Epithelial cell of esophagus (primary cell): ENCODE measurements around the gene ETAA1.

ENCODE experiments used
- DNase-seq: peaks from one replicate; pipeline ENCODE4 v3.0.0; 2010; ENCODE audit warnings: low read depth
- H3K4me3 ChIP-seq: 2 replicates; pipeline ENCODE4 v1.5.1; 2011; ENCODE audit warnings: mild to moderate bottlenecking, low read length, control low read depth
- TF ChIP-seq, protein P1 (sequence below): IDR thresholded peaks from 2 replicates; pipeline ENCODE4 v1.5.1; 2011; ENCODE audit warnings: low read depth, mild to moderate bottlenecking, low read length, control low read depth, inconsistent platforms; ENCODE audit not compliant: insufficient read depth; ENCODE audit errors: missing control alignments

Gene ETAA1

DNA sequence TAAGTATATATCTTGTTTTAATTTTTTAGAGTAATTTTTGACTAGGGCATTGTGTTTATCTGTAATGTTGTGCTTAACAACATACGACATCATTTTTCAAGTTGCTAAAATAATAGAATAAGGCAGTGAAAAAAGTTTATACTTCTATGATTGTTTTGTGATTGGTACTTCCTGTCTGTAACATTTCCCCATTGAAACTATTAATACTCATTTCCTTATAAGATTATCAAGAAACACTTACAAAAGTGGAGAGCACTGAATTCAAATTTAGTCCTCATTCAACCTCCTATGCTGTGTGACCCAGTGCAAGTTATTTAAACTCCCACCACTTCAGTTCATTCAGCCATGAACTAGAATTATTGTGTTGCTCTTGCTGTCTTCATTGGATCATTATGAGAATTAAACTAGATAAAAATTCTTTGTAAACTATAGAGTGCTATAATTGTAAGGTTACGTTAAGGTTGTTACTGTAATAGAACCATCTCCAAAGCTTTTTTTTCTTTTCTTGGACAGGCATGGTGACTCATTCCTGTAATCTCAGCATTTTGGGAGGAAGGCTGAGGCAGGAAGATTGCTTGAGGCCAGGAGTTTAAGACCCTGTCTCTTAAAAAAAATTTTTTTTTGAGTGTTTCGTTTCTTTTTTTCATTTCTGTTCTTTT, 2.8 kb downstream of the ETAA1 start:
- no peak overlapping the region for H3K4me3 ChIP-seq

DNA sequence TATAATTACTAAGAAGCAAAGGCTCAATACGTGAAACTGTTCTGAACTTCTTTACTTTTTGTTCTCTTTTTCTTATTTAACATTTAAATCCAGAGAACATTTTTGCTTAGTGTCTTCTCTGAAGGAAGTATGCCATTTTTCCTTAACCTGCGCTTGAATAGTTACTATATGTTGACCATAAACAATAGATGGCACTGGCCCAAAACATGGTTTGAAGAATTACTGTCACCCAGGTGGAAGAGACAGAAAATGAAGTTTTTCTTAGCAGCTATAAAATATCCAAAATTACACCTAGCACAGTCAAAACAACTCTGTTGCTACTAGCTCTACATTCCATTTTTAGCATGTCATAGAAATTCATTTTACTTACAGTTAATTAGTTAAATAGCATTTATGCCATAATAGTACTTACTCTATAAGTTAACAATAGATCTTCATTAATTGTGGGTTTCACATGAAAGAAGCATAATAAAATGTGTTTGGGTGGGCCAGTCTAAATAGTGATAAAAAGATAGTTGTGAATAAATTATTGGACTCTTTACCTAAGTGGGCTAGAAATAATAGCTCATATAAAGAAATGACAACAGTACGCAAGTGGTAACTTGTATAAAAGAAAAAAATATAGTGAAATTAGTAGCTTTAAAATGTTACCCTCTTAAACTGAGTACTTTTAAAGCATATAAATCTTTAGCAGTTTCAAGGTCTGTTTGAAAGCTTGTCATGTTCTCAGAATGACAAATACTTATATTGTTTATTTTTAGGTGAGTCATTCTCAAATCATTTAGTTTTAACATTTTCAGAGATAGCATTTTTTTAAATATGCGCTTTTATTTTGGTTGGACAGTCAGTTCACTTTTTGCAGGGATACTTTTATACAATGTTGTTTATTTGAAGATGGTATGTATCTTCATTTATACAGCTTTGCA, 3.7 kb downstream of the ETAA1 start:
- TF ChIP-seq, protein P1, sequence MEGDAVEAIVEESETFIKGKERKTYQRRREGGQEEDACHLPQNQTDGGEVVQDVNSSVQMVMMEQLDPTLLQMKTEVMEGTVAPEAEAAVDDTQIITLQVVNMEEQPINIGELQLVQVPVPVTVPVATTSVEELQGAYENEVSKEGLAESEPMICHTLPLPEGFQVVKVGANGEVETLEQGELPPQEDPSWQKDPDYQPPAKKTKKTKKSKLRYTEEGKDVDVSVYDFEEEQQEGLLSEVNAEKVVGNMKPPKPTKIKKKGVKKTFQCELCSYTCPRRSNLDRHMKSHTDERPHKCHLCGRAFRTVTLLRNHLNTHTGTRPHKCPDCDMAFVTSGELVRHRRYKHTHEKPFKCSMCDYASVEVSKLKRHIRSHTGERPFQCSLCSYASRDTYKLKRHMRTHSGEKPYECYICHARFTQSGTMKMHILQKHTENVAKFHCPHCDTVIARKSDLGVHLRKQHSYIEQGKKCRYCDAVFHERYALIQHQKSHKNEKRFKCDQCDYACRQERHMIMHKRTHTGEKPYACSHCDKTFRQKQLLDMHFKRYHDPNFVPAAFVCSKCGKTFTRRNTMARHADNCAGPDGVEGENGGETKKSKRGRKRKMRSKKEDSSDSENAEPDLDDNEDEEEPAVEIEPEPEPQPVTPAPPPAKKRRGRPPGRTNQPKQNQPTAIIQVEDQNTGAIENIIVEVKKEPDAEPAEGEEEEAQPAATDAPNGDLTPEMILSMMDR, result no peak
- H3K4me3 ChIP-seq, result no peak overlapping the region
- DNase-seq, result peak; percentile 16

More for the DNA sequence above, 2.8 kb downstream of the ETAA1 start:
- TF ChIP-seq, protein P1, result no peak
- peak; percentile 58 for DNase-seq

DNA sequence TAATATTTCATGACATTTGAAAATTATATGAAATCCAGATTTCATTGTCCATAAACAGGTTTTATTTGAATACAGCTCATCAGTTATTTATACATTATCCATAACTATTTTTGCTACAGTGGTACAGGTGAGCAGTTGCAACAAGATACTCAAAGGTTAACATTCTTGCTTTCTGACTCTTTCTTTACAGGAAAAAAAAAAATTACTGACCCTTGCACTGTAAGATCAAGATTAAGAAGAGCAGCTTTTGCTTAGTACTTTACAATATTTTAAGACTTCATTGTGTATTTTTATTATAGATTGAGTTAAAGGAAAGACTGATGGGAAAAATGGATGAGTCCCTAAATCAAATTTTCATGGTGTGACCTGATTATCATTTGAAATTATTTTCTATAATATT, 11.2 kb downstream of the ETAA1 start:
- TF ChIP-seq, protein P1, result no peak
- H3K4me3 ChIP-seq, result no peak overlapping the region
- no peak for DNase-seq

DNA sequence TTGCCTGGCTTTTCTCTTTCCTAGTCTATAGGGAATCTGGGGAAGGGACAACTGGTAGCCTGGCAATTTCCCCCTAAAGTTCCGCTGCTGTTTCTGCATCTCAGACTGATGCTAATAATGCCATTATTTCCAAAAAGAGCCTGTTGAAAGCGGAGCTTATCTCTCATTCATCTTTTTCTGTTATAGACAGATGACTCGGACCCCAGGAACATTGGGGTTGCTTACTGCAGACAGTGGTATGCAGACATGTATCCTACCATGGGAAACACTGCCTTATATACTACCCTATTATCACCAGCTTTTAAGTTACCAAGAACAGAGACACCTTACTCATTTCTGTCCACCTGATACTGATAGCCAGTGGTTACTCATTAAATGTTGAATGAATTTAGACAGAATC, 15.3 kb downstream of the ETAA1 start:
- DNase-seq, result no peak
- no peak overlapping the region for H3K4me3 ChIP-seq
- TF ChIP-seq, protein P1, result no peak

DNA sequence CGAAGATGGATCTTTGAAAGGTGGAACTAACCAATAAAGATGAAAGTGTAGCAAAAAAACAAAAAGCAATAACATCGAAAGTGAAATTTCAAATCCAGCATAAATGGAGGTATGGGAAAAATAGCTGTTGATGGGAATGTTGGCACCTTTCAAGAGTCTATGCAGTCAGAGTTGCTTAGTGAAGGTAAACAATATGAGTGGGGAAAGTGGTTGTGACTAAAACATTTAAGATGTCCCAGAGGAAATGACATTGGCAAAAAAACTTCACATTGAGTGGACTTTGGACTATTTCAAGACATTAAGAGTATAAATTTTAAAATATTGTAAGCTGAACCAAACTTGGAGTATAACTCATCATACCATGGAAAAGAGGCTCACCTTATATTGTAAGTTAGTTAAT, 17.7 kb downstream of the ETAA1 start:
- H3K4me3 ChIP-seq, result no peak overlapping the region
- DNase-seq, result no peak
- TF ChIP-seq, protein P1, result no peak

DNA sequence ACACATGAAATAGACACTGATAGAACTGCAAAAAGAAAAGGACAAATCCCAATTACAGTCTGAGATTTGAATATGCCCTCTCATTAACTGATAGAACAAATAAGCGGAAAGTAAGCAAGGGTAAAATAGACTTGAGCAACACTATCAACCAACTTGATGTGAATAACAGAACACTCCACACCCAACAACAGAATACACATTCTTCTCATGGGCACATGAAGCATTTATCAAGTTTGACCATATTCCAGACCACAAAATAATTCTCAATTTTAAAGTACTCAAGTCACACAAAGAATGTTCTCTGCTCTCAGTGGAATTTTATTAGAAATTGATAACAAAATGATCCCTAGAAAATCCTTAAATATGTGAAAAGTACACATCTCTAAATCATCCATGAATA, 19.0 kb downstream of the ETAA1 start:
- TF ChIP-seq, protein P1, result no peak
- H3K4me3 ChIP-seq, result no peak overlapping the region
- no peak for DNase-seq
